ENCODE measurements around the gene C1GALT1. TPM values are rescaled to one million over a fixed set of nuclear protein-coding genes. Genes with fewer than 3 reads are reported as not detected.

C1GALT1 gene
- total RNA-seq, 1 experiment from 2014 or later: 27.2 TPM

DNA sequence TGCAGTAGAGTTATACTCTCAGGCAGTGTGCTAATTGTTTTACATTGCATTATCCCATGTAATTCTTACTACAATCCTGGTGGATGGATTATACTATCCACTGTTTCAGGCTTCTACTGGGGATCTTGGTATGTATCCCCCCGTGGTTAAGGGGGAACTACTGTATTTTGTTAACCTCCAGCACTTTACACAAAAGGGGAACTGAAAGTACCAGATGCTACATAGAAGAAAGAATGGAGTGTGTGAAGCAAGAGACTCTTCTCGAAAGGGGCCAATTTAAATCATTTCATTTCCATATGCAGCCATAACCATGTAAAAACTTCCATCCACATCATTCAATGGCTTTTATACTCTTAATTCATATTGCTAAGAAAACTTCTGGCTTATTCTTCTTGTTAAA lies 69.4 kb downstream of the C1GALT1 start:
- TF ChIP-seq POLR2A (IDR thresholded peaks at IDR 0.05; ENCODE audit: borderline replicate concordance, extremely low read depth, insufficient read depth, insufficient read length) (no peak), RAD21 (IDR thresholded peaks at IDR 0.05; ENCODE audit: low read depth) (no peak)
- ChIA-PET CTCF (no interaction called here), RAD21 (ENCODE audit: low non-redundant PET in 1 of 2, low total read pairs in 2 of 2, uncharacterized antibody in 2 of 2, unreplicated experiment in 2 of 2) (no interaction called here), POLR2A (no interaction called here)
- H3K4me3 ChIP-seq (replicated peaks in 1 of 2; ENCODE audit: low read depth in 1 of 2, low read length in 2 of 2): no peak overlapping the region
- no peak overlapping the region for H3K27ac ChIP-seq (ENCODE audit: low read depth, low read length)
- H3K79me2 ChIP-seq (ENCODE audit: insufficient read depth, low read length): no peaks in the 10 kb centered on the region
- no peaks in the 10 kb centered on the region for H4K20me1 ChIP-seq (ENCODE audit: insufficient read depth)
- intact Hi-C loops (cut with micrococcal nuclease): no loop called here
- H3K27me3 ChIP-seq (ENCODE audit: insufficient read depth, low read length): no peaks in the 10 kb centered on the region
- H3K9ac ChIP-seq (ENCODE audit: low read length): no peak overlapping the region
- H3K9me2 ChIP-seq (ENCODE audit: insufficient read depth): no peaks in the 10 kb centered on the region
- no peaks in the 10 kb centered on the region for H3K4me1 ChIP-seq (ENCODE audit: control insufficient read depth in 1 of 2, insufficient read depth in 2 of 2, low read length in 2 of 2)
- H3K9me3 ChIP-seq (ENCODE audit: control insufficient read depth in 1 of 2, insufficient read depth in 1 of 2, low read depth in 1 of 2, low read length in 2 of 2): no peaks in the 10 kb centered on the region
- no peaks in the 10 kb centered on the region for H3K36me3 ChIP-seq (ENCODE audit: control insufficient read depth in 1 of 2, insufficient read depth in 2 of 2, low read length in 2 of 2)
- BruUV-seq (replicated peaks): no TSS peak
- no peak overlapping the region for H3K4me2 ChIP-seq (ENCODE audit: low read length)
- ATAC-seq (no peak), DNase-seq (ENCODE audit: low read depth, low spot score) (no peak)
- H2AFZ ChIP-seq (ENCODE audit: low read depth, low read length, poor library complexity, severe bottlenecking): no peak overlapping the region

DNA sequence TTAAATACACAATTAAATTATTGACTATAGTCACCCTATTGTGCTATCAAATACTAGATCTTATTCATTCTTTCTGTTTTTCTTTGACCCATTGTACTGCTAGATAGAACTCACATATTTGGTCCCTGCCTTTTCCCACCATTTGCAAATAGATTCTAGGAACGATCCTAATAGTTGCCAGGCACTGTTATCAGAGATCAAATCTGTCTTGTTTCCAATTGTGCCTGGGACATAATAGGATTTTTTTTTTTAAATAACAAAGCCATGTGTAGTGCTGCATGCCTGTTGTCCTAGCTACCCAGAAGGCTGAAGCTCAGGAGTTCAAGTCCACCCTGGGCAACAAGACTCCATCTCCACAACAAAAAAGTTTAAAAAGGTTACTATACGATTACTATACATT lies 72.0 kb downstream of the C1GALT1 start:
- Histone ChIP-seq H3K36me3 (ENCODE audit: control insufficient read depth in 1 of 2, insufficient read depth in 2 of 2, low read length in 2 of 2) (no peaks in the 10 kb centered on the region), H4K20me1 (ENCODE audit: insufficient read depth) (no peaks in the 10 kb centered on the region), H3K79me2 (ENCODE audit: insufficient read depth, low read length) (no peaks in the 10 kb centered on the region), H3K4me1 (ENCODE audit: control insufficient read depth in 1 of 2, insufficient read depth in 2 of 2, low read length in 2 of 2) (no peaks in the 10 kb centered on the region), H3K27ac (ENCODE audit: low read depth, low read length) (no peak overlapping the region), H3K9me3 (ENCODE audit: control insufficient read depth in 1 of 2, insufficient read depth in 1 of 2, low read depth in 1 of 2, low read length in 2 of 2) (no peaks in the 10 kb centered on the region), H3K4me3 (replicated peaks in 1 of 2; ENCODE audit: low read depth in 1 of 2, low read length in 2 of 2) (no peak overlapping the region), H3K4me2 (ENCODE audit: low read length) (no peak overlapping the region), H3K9ac (ENCODE audit: low read length) (no peak overlapping the region), H3K9me2 (ENCODE audit: insufficient read depth) (no peaks in the 10 kb centered on the region), H3K27me3 (ENCODE audit: insufficient read depth, low read length) (no peaks in the 10 kb centered on the region), H2AFZ (ENCODE audit: low read depth, low read length, poor library complexity, severe bottlenecking) (no peak overlapping the region)
- ChIA-PET RAD21 (ENCODE audit: low non-redundant PET in 1 of 2, low total read pairs in 2 of 2, uncharacterized antibody in 2 of 2, unreplicated experiment in 2 of 2) (no interaction called here), POLR2A (no interaction called here), CTCF (no interaction called here)
- no TSS peak for BruUV-seq (replicated peaks)
- intact Hi-C loops (cut with micrococcal nuclease): no loop called here
- ATAC-seq (no peak), DNase-seq (ENCODE audit: low read depth, low spot score) (no peak)
- TF ChIP-seq ZNF274 (IDR thresholded peaks at IDR 0.05; ENCODE audit: low read depth, low read length) (no peak), ELF1 (IDR thresholded peaks at IDR 0.05; ENCODE audit: borderline replicate concordance, low read depth) (no peak), SIN3A (IDR thresholded peaks at IDR 0.05; ENCODE audit: low read depth) (no peak), RAD21 (IDR thresholded peaks at IDR 0.05; ENCODE audit: low read depth) (no peak), FOSL1 (IDR thresholded peaks at IDR 0.05; ENCODE audit: low read depth) (no peak), CBX3 (IDR thresholded peaks at IDR 0.05; ENCODE audit: low read depth) (no peak), EZH2phosphoT487 (IDR thresholded peaks at IDR 0.05; ENCODE audit: borderline replicate concordance) (no peak), SP1 (IDR thresholded peaks at IDR 0.05; ENCODE audit: low read depth) (no peak), ZFX (IDR thresholded peaks at IDR 0.05) (no peak), SRF (IDR thresholded peaks at IDR 0.05; ENCODE audit: low read depth) (no peak), POLR2AphosphoS5 (IDR thresholded peaks at IDR 0.05; ENCODE audit: low read depth, low read length) (no peak), EGR1 (IDR thresholded peaks at IDR 0.05; ENCODE audit: low read depth) (no peak), JUND (IDR thresholded peaks at IDR 0.05) (no peak), YY1 (IDR thresholded peaks at IDR 0.05; ENCODE audit: extremely low read depth, insufficient replicate concordance, low read depth, low read length) (no peak)
- TF ChIP-seq, protein P1, sequence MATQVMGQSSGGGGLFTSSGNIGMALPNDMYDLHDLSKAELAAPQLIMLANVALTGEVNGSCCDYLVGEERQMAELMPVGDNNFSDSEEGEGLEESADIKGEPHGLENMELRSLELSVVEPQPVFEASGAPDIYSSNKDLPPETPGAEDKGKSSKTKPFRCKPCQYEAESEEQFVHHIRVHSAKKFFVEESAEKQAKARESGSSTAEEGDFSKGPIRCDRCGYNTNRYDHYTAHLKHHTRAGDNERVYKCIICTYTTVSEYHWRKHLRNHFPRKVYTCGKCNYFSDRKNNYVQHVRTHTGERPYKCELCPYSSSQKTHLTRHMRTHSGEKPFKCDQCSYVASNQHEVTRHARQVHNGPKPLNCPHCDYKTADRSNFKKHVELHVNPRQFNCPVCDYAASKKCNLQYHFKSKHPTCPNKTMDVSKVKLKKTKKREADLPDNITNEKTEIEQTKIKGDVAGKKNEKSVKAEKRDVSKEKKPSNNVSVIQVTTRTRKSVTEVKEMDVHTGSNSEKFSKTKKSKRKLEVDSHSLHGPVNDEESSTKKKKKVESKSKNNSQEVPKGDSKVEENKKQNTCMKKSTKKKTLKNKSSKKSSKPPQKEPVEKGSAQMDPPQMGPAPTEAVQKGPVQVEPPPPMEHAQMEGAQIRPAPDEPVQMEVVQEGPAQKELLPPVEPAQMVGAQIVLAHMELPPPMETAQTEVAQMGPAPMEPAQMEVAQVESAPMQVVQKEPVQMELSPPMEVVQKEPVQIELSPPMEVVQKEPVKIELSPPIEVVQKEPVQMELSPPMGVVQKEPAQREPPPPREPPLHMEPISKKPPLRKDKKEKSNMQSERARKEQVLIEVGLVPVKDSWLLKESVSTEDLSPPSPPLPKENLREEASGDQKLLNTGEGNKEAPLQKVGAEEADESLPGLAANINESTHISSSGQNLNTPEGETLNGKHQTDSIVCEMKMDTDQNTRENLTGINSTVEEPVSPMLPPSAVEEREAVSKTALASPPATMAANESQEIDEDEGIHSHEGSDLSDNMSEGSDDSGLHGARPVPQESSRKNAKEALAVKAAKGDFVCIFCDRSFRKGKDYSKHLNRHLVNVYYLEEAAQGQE (IDR thresholded peaks at IDR 0.05; ENCODE audit: low read depth): no peak
- TF ChIP-seq, protein P2, sequence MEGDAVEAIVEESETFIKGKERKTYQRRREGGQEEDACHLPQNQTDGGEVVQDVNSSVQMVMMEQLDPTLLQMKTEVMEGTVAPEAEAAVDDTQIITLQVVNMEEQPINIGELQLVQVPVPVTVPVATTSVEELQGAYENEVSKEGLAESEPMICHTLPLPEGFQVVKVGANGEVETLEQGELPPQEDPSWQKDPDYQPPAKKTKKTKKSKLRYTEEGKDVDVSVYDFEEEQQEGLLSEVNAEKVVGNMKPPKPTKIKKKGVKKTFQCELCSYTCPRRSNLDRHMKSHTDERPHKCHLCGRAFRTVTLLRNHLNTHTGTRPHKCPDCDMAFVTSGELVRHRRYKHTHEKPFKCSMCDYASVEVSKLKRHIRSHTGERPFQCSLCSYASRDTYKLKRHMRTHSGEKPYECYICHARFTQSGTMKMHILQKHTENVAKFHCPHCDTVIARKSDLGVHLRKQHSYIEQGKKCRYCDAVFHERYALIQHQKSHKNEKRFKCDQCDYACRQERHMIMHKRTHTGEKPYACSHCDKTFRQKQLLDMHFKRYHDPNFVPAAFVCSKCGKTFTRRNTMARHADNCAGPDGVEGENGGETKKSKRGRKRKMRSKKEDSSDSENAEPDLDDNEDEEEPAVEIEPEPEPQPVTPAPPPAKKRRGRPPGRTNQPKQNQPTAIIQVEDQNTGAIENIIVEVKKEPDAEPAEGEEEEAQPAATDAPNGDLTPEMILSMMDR (IDR thresholded peaks at IDR 0.05 in 2 of 3, conservative IDR thresholded peaks at IDR 0.05 in 1 of 3; ENCODE audit: borderline replicate concordance in 1 of 3, insufficient read depth in 1 of 3, low read depth in 2 of 3, low read length in 2 of 3): no peak
- TF ChIP-seq, protein P3, sequence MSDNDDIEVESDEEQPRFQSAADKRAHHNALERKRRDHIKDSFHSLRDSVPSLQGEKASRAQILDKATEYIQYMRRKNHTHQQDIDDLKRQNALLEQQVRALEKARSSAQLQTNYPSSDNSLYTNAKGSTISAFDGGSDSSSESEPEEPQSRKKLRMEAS (IDR thresholded peaks at IDR 0.05): no peak
- TF ChIP-seq, protein P4, sequence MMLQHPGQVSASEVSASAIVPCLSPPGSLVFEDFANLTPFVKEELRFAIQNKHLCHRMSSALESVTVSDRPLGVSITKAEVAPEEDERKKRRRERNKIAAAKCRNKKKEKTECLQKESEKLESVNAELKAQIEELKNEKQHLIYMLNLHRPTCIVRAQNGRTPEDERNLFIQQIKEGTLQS (IDR thresholded peaks at IDR 0.05): no peak

All from HCT116 (cell line).